AG09319 (cell line): ENCODE measurements around the gene RNPEPL1.
"Not testable (repeated sequence)": the region's sequence is repeated elsewhere in the genome, so short reads cannot be mapped to it uniquely, and the experiment has no call there.

Experiments
- DNase-seq: peaks from one replicate; pipeline ENCODE4 v3.0.0-alpha.2; 2010; ENCODE audit warnings: low read depth; ENCODE audit errors: extremely low read depth
- TF ChIP-seq, protein P1 (sequence below): IDR thresholded peaks from 2 replicates; pipeline ENCODE4 v1.5.1; 2011; ENCODE audit warnings: low read depth, mild to moderate bottlenecking, inconsistent platforms, low read length, moderate library complexity

The RNPEPL1 gene

DNA sequence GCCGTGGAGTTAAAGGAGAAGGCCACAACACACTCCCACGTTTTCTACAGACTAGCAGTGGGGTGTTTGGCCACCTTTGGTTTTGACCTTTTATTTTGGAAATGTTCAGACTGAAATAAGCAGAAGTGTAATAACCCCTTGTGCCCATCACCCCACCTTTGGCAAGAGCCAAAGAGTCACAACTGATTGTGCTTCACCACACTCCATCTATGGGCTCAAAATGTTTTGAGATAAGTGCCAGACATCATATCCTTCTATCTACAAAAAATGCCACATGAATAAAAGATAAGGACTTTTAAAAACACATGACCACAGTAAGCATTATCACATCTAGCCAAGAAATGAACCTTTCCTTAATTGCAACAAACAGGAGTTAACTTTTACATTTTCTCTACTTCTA lies 47.1 kb downstream of the RNPEPL1 start:
- no peak for DNase-seq
- TF ChIP-seq, protein P1, sequence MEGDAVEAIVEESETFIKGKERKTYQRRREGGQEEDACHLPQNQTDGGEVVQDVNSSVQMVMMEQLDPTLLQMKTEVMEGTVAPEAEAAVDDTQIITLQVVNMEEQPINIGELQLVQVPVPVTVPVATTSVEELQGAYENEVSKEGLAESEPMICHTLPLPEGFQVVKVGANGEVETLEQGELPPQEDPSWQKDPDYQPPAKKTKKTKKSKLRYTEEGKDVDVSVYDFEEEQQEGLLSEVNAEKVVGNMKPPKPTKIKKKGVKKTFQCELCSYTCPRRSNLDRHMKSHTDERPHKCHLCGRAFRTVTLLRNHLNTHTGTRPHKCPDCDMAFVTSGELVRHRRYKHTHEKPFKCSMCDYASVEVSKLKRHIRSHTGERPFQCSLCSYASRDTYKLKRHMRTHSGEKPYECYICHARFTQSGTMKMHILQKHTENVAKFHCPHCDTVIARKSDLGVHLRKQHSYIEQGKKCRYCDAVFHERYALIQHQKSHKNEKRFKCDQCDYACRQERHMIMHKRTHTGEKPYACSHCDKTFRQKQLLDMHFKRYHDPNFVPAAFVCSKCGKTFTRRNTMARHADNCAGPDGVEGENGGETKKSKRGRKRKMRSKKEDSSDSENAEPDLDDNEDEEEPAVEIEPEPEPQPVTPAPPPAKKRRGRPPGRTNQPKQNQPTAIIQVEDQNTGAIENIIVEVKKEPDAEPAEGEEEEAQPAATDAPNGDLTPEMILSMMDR, result no peak

- TF ChIP-seq, protein P1, result no peak
- no peak for DNase-seq
Measured at GRCh38 chr2:240615820-240616547, 47.7 kb downstream of the RNPEPL1 start.

DNA sequence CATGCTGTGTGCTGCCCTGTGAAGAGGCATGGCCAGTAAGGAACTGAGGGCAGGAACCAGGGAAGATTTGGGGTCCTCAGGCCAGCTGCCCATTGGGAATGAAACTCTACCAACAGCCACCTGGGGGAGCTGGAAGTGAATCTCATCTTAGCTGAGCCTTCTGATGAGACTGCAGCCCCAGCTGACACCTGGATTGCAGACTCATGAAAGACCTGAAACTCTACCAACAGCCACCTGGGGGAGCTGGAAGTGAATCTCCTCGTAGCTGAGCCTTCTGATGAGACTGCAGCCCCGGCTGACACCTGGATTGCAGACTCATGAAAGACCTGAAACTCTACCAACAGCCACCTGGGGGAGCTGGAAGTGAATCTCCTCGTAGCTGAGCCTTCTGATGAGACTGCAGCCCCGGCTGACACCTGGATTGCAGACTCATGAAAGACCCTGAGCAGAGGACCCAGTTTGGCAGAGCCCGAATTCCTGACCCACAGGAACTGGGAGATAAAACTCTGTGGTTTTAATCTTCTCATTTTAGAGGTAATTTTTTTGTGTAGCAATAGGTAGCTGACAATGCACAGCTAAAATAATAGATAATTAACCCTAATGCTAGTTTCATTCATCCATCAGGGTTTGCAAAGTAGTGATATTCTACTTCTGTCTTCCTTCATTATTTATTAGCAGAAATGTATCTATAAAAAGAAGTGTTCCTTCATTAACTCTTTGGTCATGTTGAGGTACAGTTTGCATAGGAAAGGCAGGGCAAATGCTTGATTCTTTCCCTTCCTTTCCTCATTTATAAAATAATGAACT lies 48.8 kb downstream of the RNPEPL1 start:
- DNase-seq, result not testable (repeated sequence)

DNA sequence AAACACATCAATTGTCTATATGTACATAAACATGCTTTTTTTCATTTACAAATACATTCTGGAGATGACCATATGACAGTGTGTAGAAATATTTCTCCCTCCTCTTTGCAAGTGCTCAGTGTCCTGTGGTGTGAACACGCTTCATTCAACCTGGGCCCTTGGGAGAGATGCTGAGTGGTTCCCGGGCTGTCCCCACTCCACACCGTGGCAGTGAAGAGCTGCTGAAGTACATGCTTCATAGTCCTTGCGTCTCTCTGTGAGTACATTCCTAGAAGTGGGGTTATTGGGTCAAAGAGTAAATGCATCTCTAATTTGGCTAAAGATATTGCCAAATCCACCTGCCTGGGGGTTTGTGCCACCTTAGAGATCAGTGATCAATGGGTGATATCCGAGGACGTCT lies 50.5 kb downstream of the RNPEPL1 start:
- no peak for DNase-seq
- TF ChIP-seq, protein P1, result no peak

DNA sequence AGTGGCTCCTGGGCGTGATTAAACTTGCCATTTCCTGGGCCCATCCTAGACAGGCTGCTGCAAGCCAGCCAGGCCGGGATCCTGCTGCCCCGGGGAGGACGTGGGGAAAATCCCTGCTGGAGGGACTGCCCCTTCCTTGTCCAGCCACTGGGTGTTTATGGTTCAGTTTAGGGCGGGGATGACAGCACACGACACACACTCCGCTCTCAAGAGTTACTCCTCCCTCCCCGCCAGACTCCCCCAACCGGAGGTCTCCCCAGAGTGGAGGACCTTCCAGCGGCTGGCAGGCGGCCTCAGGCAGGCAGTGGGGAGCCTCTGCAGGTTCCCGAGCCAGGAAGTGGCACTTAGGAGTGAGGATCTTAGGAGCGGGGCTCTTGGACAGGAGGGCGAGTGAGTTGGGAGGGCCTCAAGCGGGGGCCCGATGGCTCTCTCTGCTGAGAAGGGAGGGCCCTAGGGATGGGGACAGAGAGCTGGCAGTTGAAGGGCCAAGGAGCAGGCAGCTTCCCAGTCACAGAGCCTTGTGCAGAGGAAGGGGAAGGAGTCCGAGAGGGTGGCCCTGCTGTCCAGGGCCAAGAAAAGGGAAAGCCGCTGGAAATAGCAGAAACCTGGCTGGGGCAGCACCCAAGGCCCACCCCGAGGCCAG lies 51.3 kb downstream of the RNPEPL1 start:
- TF ChIP-seq, protein P1, result no peak
- DNase-seq, result no peak

DNA sequence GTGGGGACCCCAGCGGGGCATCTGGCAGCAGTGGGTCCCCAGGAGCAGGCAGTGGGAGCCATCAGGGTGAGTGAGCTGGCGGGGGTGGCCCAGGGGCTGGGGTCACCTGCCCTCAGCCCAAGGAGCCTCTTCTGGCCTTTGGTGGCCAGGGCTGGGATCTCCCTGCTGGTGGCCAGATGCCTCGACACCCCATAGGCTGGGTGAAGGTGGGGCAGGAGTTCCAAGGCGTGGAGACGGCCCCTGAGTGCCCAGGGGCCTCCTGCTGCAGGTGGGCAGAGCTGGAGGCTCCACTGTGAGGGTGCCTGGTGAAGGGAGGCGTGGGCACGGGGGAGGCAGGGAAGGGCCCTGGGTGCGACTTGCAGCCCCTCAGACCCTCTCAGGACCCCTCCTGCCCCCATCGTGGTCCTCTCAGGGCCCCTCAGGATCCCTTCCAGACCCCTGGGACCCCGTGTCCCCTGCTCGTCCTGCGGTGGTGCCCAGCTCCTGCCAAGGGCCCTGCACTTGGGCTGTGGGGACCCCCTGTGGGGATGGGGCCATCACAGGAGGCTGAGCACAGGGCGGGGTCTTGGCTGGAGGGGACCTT lies 52.0 kb downstream of the RNPEPL1 start:
- TF ChIP-seq, protein P1, result no peak
- no peak for DNase-seq

- no peak for DNase-seq
- TF ChIP-seq, protein P1, result no peak
Measured at GRCh38 chr2:240620859-240621258, 52.6 kb downstream of the RNPEPL1 start.
